Measurements from ENCODE around the gene ICAM2.
"Not testable (repeated sequence)": the region's sequence is repeated elsewhere in the genome, so short reads cannot be mapped to it uniquely, and the experiment has no call there.

GRCh38 chr17:63982641-63983040 is 37.8 kb downstream of the ICAM2 start:
- not testable (repeated sequence) for TF ChIP-seq CTCF (IDR thresholded peaks at IDR 0.05; ENCODE audit: low read length); EZH2 (optimal IDR thresholded peaks at IDR 0.05; ENCODE audit: low read depth, low read length); EZH2phosphoT487 (IDR thresholded peaks at IDR 0.05; ENCODE audit: low read length)
